ENCODE results near the gene CALN1.

GRCh38 chr7:72272479-72272878 lies 139.7 kb downstream of the CALN1 start:
- TF ChIP-seq CTCF (IDR thresholded peaks at IDR 0.05) (no peak), POLR2A (IDR thresholded peaks at IDR 0.05) (no peak)
